GM18870 (cell line): ENCODE measurements around the gene MYRFL.
"Not testable (repeated sequence)": the region's sequence is repeated elsewhere in the genome, so short reads cannot be mapped to it uniquely, and the experiment has no call there.

Experiments used
- ATAC-seq: cut with Tn5 transposase; IDR thresholded peaks from one replicate; pipeline ENCODE4 v1.9.1; 2021; ENCODE audit warnings: moderate library complexity; ENCODE audit not compliant: unreplicated experiment

The MYRFL gene

DNA sequence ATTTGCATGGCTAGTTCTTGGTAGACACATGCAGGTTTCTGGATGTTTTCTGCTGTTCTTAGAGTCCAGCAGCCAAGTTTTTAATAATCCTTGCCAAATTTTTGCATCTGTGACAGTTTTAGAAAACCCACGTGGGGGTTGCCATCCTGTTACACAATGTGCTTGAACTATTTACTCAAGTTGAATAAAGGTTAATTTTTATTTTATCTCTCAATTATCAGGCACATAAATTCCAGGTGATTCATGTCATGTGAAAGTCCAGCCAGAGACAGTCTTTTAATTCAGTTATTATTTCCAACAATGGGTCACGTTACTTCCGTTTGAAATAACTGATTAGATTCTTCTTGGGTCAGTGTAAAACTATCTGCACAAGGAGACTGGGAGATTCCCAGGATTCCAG lies 15.7 kb downstream of the MYRFL start:
- ATAC-seq, result no peak

DNA sequence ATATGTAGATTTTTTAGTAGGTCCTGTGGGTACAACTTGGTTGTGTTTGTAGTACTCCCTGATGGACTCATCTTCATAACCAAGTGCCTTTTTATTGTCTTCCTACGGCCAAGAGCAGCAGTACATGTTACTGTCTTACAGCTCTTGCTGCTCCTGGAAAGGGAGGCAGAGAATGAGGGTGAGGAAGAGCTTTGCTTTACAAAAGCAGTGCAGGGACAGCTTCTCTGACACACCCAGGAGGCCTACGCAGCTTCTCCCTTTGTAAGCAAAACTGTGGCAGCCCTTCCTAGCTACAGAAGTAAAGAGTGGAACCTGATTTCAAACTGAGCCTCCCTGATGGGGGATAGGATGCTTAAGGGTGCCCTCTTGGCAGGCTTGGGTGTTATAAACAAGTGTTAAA lies 18.6 kb downstream of the MYRFL start:
- ATAC-seq, result no peak

DNA sequence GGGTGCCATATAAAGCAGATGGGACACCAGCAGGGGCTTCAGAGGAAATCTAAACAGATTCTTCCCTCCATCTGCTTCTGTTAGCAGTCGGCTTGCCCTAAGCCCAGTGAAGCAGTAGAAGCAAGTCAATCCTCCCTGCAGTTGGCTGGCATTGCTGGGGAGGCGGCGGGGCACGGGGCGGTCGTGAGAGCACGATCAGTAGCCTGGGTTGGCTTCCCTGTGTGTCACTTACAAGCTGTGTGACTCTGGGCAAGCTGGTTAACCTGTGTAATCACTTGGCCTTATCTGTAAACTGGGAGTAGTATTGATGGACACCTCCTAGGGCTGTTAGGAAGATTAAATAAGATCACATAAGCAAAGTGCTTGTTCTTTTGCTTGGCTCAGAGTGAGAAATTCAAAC lies 19.4 kb downstream of the MYRFL start:
- no peak for ATAC-seq

DNA sequence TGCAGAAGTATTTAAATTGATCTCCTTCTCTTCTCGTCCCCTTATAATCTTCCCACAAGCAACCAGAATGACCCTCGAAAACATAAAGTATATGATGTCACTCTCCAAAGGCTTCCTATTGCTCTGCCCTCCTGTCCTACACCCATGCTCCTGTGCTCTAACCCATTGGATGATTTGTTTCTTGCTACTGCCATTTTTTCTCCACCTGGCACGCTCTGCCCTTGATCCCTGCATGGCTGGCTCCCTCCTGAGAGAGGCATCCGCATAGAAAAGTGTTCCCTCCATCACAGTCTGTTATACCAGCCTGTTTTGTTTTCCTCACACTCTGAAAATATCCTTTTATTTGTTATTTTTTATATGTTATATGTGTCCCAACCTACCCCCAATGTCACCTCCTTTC lies 19.8 kb downstream of the MYRFL start:
- no peak for ATAC-seq

DNA sequence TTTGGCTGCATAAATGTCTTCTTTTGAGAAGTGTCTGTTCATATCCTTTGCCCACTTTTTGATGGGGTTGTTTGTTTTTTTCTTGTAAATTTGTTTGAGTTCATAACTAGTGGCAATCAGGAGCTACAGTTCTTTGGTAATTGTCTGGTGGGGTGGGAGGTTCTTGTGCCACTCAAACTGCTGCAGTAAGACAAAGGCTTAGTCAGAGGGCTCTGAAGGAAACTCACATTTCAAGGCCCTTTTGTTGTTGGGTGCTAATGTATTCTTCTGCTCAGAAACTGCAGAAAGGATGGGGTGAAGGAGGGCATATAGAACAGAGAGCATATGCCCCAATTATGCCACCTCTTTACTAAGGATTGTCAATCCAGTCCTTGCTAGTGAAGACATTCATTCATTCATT lies 21.9 kb downstream of the MYRFL start:
- ATAC-seq, result no peak

DNA sequence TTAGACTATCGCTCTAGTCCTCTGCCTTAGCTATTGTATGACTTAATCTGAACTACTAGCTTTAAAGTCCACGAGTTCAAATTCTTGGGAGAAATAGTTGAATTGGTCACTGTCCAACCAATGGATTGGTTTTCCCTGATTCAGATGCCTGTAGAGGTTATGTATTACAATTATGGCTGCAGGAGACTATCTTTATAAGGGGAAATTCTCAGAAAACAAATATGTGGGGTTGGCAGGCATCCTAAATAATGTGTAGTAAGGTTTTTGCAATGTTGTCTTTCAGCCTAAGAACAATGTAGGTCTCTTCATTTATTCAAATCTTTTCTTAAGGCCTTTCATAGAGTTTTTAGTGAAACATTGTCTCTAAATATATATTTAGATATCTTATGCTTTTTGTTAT lies 26.9 kb downstream of the MYRFL start:
- no peak for ATAC-seq

DNA sequence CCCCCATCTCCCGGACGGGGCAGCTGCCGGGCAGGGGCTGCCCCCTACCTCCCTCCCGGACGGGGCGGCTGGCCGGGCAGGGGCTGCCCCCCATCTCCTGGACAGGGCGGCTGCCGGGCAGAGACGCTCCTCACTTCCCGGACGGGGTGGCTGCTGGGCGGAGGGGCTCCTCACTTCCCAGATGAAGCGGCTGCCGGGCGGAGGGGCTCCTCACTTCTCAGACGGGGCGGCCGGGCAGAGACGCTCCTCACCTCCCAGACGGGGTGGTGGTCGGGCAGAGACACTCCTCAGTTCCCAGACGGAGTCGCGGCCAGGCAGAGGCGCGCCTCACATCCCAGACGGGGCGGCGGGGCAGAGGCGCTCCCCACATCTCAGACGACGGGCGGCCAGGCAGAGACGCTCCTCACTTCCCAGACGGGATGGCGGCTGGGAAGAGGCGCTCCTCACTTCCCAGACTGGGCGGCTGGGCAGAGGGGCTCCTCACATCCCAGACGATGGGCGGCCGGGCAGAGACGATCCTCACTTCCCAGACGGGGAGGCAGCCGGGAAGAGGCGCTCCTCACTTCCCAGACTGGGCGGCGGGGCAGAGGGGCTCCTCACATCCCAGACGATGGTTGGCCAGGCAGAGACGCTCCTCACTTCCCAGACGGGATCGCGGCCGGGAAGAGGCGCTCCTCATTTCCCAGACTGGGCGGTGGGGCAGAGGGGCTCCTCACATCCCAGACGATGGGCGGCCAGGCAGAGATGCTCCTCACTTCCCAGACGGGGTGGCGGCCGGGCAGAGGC lies 28.3 kb downstream of the MYRFL start:
- not testable (repeated sequence) for ATAC-seq

DNA sequence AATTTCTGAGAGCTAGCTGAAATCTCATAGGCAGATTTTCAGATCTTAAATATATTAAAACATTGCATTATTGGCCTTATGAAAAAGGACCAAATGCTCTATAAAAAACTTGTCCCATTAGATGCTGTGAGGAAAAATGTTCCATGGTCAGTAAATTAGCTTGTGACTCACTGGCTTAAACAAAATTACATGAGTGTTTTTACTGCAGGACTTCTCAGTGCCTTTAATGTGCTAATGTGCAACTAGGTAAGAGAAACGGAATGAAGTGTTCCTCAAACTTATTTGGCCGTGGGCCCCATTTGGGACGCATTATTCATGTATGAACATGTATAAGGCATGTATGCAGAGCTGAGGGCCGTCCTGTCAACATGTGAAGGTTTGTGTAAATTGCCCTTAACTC lies 41.7 kb downstream of the MYRFL start:
- ATAC-seq, result no peak

DNA sequence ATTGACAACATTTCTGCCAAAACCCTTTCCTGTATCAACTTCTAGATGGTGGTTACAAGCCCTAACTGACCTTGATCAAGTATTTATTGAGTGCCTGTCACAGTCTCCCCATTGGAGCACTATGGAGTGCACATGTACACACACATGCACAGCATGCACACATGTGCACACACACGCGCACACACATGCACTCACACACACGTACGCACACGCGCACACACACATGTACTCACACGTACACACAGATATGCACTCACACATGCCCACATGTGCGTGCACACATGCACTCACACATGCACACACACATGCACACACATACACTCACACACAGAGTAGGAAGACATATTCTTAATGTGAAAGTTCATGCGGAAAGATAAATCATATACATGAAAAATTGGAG lies 43.7 kb downstream of the MYRFL start:
- ATAC-seq, result no peak

DNA sequence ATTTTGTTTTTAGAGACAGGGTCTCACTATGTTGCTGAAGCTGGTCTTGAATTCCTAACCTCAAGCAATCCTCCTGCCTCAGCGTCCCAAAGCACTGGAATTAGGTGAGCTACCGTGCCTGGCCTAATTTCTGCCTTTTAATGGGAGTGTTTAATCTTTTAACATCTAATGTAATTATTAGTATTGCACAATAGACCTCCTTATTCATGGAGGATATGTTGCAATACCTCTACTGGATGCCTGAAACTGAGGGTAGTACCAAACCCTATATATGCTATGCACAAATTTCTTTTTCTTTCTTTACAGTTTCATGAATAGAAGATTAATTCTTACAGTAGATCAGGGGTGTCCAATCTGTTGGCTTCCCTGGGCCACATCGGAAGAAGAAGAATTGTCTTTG lies 47.8 kb downstream of the MYRFL start:
- ATAC-seq, result no peak

DNA sequence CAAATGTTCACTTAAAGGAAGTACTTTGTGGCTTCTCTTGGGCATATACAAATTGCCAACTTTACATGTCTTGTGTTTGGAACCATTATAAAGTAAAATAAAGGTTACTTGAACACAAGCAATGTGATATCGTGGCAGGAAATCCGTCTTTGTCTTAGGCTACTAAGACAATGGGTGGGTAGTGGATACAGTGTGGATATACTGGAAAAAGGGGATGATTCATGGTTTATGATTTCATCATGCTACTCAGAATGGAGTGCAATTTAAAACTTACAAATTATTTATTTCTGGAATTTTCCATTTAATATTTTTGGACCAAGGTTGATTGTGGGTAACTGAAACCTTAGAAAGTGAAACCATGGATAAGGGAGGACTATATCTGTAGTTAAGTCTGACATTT lies 48.4 kb downstream of the MYRFL start:
- ATAC-seq, result no peak

DNA sequence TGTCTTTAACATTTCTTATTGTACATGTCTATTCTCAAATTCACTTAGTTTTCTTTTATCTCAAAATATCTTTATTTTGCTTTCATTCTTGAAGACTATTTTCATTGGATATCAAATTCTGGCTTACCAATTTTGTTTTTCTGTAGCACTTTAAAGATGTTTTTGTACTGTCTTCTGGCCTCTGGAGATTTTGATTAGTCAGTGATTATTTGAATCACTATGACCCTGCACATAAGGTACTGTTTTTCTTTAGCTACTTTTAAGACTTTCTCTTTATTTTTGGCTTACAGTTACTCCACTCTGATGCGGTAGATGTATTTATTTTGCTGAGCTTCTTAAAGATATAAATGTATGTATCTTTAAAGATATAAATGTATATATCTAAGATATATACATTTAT lies 49.6 kb downstream of the MYRFL start:
- ATAC-seq, result no peak

DNA sequence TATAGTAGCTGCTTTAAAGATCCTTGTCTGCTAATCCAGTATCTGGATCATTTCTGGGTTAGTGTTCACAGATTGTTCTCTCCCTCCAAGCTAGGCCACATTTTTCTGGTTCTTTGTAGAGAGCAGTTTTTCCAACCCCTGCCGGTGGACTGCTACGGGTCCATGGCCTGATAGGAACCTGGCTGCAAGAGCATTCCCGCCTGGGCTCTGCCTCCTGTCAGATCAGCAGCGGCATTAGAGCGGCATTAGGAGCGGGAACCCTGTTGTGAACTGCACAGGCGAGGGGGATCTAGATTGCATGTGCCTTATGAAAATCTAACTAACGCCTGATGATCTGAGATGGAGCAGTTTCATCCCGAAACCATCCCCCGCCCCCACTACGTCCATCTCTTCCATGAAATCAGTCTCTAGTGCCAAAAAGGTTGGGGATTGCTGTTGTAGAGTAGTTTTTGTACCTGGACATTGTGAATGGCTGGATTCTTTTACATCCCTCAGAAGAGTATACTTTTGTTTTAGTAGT lies 50.4 kb downstream of the MYRFL start:
- ATAC-seq, result no peak

DNA sequence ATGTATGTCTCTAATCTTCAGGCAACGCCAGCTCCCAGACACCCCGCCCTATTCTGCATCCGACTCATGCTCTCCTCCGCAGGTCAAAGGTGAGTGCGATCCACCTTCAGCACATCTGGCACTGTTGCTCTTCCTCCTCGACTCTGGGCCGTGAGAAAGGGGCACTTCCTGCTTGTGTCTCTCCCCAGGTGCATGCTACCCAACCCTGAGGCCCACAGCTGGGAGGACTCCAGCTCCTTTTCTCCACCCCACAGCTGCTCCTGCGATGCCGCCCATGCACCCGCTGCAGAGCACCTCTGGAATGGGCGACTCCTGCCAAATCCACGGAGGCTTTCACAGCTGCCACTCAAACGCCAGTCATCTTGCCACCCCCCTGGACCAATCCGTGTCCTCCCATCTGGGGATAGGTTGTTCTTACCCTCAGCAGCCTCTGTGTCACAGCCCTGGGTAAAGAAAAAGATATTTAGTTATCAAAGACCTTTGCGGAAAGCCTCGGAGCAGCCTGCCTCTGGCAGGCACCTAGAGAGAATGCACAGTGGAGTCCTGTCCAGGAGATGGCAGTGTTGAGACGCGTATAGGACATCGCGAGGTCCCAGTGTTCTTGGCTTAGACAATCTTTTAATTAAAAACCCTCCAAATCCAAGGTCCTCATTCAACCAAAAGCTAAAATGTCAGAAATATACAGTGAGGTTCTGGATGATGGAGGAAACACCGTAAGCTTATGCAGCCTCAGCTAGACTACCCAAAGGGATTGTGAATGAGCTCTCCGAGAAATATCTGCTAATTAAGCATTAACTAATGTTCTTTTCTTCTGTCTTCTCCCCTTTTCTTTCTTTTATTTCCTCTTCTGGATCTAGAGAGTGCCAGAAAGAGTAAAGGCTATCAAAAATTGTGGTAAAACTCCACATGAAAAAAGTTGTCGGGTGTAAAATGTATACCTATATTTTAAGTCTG lies 54.3 kb downstream of the MYRFL start:
- ATAC-seq, result peak; percentile 87

DNA sequence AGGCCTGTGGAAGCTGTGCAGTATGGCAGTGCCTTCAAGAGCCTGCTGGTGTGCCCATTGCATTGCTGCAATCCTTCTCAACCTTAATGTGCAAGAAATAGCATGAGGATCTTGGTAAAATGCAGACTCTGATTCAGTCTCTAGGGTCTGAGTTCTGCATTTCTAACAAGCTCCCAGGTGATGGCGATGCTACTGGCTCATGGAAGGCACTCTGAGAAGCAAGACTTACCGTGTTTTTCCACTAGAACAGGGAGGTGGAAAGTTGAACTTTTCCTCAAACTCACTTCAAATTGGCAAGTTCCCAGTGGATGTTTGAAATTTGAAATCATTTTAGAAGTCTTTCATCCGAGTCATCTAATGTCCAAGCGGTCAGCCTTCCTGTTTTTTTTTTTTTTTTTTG lies 55.5 kb downstream of the MYRFL start:
- no peak for ATAC-seq

DNA sequence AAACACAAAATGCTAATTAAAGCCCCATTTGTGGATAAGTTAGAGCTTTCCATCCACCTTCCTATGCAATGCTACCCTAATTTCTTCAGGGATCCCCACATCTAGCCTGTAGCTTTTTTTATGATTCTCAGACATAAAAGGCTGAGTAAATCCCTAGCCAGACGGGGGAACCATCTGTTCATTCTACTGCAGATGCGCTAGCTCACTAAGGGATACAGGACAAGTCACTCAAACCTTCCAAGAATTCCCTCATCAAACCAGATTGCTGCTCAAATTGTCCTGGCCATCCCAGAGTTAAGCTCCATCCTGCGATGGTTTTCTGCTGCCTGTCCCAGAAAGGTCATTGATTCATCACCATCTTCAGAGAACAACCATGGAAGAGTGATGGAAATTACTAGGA lies 56.7 kb downstream of the MYRFL start:
- no peak for ATAC-seq

DNA sequence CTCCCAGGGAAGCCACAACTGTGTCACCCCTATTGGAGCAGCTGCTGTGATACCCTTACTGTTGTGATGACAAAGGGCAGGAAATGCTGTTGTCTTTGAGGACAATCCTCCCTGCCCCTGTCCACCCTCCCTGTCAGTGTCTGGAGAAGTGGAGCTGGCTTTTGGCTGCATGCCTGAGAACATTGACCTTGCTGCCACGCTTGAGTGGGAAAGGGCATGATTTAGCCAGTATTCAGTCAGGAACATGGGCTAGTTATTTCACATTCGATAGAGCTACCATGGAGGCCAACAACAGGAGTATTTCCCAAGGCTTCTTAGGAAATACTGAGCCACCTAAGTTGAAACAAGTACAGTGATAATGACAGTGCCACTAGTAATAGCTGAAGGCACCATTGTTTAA lies 59.4 kb downstream of the MYRFL start:
- ATAC-seq, result no peak

DNA sequence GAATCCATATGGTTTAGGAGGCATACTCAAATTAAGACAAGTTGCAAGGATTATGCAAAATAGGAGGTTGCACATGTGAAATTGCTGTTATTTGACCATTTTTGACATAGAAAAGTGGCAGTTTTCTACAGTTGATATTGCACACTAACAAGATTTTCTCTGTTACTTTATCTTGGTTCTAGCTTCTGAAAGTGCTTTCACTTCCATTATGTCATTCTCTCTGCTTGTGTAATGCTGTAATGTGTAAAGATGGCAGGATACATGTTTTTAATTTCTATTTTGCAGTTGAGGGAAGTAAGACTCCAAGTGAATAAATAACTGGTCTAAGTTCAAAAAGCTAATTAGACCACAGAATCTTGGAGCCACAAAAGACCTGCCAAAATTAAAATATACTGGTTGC lies 60.6 kb downstream of the MYRFL start:
- ATAC-seq, result peak; percentile 58

DNA sequence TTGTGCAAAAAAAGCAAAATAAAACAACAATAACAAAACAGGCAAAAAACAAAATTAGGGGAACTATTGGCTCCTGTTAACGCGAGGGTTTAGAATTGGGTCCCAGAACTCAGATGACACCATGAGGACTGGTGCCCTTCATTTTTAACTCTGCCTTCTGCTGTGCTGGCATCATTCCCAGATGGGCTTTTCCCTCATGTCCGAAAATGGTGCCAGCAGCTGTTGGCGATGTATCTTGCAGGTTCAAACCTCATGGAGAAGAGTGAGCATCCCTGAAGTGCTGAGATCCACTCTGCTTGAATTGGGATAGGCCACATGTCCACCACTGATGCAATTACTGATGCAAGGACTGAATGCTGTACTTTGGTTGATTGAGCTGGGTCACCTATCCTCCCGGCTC lies 61.1 kb downstream of the MYRFL start:
- ATAC-seq, result no peak

DNA sequence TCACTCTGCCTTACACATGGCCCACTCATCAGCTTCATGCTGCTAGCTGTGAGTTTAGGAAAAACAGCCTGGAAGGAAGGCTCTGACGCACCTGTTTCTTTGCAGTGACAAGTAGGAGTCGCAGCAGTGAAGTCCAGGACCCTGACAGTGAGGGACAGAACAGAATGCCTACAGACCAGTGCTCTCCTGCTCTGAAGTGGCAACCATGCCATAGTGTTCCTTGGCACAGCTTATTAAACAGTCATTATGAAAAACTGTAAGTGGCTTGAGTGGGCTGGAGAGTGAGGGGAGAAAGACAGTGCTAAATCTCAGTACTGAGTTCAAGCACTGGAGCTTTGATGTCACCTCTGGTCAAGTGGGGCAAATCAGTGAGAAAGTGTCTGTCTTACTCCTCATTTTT lies 61.7 kb downstream of the MYRFL start:
- ATAC-seq, result no peak

DNA sequence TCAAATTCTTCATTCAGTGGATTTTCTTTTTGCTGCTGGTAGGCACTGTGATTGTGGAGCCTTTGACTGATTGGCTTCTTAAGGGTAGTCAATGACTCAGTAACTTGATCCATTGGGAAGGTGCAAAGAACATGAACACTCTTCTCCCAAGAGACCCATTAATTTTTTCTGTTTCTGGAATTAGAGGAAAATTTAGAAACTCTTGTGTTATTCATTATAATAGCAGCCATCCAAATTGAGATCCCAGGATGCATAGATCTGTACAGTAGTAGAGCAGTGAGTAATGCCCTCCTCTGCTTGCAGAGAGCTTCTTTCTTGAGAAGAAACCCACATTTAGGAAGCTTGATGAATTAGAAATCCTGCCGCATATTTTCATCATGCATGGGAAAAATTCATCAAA lies 63.9 kb downstream of the MYRFL start:
- ATAC-seq, result no peak

DNA sequence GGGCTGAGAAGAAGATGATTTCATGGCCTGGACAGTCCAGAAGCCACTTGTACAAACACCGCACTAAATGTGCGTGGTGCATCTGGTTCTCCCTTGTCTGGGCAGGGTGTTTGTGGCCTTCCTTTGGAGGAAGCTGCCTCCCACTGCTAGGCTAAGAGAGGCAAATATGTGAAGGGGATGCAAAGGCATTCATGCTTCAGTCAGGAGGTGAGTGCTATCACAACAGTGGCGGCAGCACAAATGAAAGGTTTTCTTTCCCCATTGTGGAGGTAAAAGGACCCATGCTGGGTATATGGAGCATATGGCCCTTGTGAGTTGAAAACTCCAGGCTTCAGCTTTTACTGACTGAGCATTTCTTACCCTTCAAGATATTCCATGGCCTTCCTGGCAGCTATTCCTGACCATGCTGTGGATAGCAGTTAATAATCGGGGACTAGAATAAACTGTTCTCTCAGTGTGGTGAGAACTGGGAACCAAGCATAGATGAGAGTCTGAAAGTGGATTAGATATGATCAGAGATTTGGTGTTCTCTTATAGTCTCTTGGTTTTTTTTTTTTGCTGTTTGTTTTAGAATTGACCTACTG lies 69.9 kb downstream of the MYRFL start:
- ATAC-seq, result no peak
